Measurements from ENCODE around the gene KLHDC7A.

- TF ChIP-seq, protein P1, sequence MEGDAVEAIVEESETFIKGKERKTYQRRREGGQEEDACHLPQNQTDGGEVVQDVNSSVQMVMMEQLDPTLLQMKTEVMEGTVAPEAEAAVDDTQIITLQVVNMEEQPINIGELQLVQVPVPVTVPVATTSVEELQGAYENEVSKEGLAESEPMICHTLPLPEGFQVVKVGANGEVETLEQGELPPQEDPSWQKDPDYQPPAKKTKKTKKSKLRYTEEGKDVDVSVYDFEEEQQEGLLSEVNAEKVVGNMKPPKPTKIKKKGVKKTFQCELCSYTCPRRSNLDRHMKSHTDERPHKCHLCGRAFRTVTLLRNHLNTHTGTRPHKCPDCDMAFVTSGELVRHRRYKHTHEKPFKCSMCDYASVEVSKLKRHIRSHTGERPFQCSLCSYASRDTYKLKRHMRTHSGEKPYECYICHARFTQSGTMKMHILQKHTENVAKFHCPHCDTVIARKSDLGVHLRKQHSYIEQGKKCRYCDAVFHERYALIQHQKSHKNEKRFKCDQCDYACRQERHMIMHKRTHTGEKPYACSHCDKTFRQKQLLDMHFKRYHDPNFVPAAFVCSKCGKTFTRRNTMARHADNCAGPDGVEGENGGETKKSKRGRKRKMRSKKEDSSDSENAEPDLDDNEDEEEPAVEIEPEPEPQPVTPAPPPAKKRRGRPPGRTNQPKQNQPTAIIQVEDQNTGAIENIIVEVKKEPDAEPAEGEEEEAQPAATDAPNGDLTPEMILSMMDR (IDR thresholded peaks at IDR 0.05; ENCODE audit: extremely low read depth in 1 of 2, insufficient read depth in 1 of 2, low read depth in 1 of 2, low read length in 2 of 2), result no peak
- TF ChIP-seq JUN (IDR thresholded peaks at IDR 0.05; ENCODE audit: borderline replicate concordance, insufficient read depth, insufficient read length, low read depth) (no peak), MAX (IDR thresholded peaks at IDR 0.05; ENCODE audit: insufficient read depth, insufficient read length) (no peak), POLR2AphosphoS5 (IDR thresholded peaks at IDR 0.05; ENCODE audit: insufficient read depth, low read depth, low read length) (no peak)
Observed at GRCh38 chr1:18516473-18516872, 35.7 kb downstream of the KLHDC7A start.

Data from endothelial cell of umbilical vein (primary cell).